22Rv1 (cell line): ENCODE data around the gene AP3S2.

Source experiments
- H3K27ac ChIP-seq: fragments of 450-650 bp; 2 replicates; pipeline ENCODE4 v1.5.1; 2017
- ZFX ChIP-seq: fragments of 450-650 bp; IDR thresholded peaks from 2 replicates; pipeline ENCODE4 v1.6.1; 2017; ENCODE audit warnings: antibody characterized with exemption, borderline replicate concordance
- TF ChIP-seq, protein P1 (sequence below): fragments of 450-650 bp; IDR thresholded peaks from 2 replicates; pipeline ENCODE4 v1.5.1; 2017; ENCODE audit warnings: mild to moderate bottlenecking

AP3S2 gene

DNA sequence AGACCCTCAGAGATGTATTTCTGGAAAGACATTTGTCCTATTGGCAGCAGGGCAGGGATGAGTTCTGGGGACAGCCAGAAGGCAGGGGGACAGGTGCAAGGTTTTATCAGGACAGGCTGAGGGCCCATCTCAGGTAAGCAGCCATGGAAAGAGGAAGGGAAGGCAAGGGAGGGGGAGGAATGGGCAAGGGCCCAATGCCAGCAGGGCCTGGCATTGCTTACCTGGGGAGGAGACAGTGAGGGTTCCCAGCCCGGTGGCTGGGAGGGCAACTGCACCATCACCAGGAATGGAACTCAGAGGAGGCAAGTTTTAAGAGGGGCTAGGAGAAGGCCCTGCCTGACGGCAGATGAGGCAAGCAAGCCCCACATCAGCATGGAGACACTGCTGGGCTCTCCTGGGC lies 15.8 kb upstream of the AP3S2 start:
- no peak overlapping the region for H3K27ac ChIP-seq
- TF ChIP-seq ZFX, result no peak
- TF ChIP-seq, protein P1, sequence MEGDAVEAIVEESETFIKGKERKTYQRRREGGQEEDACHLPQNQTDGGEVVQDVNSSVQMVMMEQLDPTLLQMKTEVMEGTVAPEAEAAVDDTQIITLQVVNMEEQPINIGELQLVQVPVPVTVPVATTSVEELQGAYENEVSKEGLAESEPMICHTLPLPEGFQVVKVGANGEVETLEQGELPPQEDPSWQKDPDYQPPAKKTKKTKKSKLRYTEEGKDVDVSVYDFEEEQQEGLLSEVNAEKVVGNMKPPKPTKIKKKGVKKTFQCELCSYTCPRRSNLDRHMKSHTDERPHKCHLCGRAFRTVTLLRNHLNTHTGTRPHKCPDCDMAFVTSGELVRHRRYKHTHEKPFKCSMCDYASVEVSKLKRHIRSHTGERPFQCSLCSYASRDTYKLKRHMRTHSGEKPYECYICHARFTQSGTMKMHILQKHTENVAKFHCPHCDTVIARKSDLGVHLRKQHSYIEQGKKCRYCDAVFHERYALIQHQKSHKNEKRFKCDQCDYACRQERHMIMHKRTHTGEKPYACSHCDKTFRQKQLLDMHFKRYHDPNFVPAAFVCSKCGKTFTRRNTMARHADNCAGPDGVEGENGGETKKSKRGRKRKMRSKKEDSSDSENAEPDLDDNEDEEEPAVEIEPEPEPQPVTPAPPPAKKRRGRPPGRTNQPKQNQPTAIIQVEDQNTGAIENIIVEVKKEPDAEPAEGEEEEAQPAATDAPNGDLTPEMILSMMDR, result no peak

DNA sequence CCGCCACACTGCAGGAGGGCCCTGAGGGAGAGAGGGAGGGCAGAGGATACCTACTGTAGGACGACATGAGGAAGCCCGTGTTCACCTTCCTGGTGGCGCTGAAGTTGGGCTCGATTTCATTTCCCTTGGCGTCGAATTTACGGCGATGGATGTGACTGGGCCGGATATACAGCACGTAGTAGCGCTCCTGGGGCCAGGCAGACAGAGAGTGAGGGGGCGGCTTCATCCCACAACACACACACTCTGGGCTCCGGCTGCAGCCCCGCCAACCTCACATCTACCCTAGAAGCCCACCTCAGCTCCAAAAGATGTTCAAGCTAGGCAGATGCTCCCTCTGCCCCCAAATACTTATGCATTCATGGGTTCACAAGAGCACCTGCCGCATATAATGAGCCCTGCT lies 14.4 kb upstream of the AP3S2 start:
- no peak overlapping the region for H3K27ac ChIP-seq
- TF ChIP-seq ZFX, result no peak
- TF ChIP-seq, protein P1, result no peak

DNA sequence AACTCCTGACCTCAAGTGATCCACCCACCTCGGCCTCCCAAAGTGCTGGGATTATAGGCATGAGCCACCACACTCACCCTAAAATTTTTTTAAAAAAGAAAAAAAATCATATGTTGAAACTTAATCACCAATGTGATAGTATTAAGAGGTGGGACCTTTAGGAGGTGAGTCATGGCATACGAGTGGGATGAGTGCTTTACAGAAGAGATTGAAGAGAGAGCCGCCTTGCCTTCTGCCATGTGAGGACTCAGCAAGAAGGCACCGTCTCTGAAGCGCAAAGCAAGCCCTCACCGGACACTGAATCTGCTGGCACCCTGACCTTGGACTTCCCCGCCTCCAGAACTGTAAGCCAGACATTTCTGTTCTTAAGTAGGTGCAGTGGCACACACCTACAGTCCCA lies 13.5 kb upstream of the AP3S2 start:
- TF ChIP-seq, protein P1, result no peak
- TF ChIP-seq ZFX, result no peak

DNA sequence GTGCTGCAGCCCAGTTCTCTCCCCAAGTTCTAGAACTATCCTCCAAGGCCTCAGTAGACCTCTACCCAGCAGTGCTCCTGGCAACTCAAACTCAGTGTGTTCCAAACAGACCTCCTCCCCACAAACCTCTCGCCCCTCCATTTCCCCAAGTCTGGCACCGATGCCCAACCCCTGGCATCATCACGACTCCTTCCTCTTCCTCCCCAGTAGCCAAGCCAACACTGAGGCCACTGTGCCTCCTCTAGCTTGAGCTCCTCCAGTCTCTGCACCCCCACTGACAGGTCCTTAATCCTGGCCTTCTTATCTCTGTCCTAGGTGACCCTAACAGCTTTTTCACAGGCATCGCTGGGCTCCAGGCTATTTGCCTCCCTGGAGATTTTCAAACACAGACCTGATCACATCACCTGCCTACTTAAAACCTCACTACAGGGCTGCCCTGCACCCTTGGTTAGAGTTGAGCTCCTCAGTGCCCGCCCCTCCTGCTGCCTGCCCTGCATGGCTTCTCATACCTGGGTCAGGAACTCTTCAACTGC lies 12.1 kb upstream of the AP3S2 start:
- no peak overlapping the region for H3K27ac ChIP-seq
- no peak for TF ChIP-seq ZFX
- TF ChIP-seq, protein P1, result no peak

More for the DNA sequence above, 13.5 kb upstream of the AP3S2 start:
- no peak overlapping the region for H3K27ac ChIP-seq

DNA sequence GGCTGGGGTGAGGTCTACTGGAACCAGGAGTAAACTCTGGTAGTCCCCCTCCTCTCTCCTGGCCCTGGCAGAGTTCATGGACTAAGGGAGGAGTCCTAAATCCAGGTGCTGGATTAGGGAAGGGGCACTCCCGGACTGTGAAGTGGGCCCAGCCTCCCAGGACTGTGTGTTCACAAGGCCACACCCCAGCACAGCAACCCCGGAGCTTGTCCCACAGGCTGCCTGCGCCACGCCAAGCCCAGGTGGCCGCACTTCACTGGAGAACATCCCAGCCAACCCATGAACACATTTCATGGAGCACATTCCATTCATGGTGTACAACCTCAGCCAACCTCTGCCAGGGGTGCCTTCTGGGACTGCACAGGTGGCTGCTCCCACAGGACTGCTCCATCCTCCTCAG lies 10.7 kb upstream of the AP3S2 start:
- TF ChIP-seq ZFX, result no peak
- TF ChIP-seq, protein P1, result no peak
- no peak overlapping the region for H3K27ac ChIP-seq

DNA sequence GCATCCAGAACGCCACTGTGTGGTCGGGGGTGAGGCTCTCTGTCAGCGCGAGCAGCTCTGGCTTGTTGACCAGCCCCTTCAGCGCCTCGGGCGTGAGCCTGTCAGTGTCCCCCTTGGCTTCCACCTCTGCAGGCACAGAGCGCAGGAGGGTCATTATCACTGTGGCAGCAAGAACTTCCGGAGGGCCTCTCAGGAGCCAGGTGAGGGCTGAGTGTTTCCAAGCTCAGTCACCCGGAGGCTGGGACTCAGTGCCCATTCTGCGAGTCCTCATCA lies 10.0 kb upstream of the AP3S2 start:
- TF ChIP-seq, protein P1, result no peak
- TF ChIP-seq ZFX, result no peak
- H3K27ac ChIP-seq, result no peak overlapping the region

DNA sequence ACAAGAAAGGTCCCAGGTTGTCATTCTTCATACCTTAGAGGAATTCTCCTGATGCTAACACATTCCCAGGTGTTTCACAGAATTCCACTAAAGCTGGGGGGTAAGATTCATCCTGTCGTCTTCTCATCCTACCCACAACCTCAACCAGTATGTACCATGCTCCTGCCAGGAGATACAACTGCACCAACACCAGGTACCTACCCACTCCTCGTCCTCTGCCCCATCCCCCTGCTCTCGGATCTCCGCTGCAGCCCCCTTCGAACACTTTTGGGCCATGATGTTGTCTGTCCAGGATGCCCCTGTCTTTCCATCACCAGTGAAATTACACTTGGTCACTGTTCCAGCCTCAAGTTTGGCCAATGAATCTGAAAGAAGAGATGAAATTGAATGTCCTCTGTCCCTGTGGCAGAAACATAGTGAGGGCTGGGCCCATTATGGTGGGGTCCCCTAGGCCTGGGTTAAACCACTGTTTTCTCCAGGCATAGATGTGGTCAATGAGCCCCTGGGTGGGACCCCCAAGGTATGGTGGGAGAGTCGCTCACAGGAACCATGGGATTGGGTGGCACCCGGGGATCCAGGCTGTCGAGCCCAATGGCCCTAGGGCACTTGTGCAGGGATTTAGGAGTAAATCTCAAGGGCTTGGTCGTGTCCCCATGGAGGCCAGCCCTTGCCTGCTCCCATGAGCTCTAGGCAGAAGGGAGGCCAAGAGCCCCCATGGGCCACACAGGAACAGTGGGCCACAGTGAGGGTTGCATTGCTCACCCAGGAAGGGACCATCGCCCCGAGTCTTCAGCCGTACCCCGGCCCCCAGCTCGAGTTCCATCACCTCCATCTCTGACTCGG lies 9.4 kb upstream of the AP3S2 start:
- TF ChIP-seq ZFX, result no peak
- TF ChIP-seq, protein P1, result no peak
- H3K27ac ChIP-seq, result no peak overlapping the region
